ENCODE results near the gene TOP2A.
"Not testable (repeated sequence)": the region's sequence is repeated elsewhere in the genome, so short reads cannot be mapped to it uniquely, and the experiment has no call there.

The TOP2A gene

DNA sequence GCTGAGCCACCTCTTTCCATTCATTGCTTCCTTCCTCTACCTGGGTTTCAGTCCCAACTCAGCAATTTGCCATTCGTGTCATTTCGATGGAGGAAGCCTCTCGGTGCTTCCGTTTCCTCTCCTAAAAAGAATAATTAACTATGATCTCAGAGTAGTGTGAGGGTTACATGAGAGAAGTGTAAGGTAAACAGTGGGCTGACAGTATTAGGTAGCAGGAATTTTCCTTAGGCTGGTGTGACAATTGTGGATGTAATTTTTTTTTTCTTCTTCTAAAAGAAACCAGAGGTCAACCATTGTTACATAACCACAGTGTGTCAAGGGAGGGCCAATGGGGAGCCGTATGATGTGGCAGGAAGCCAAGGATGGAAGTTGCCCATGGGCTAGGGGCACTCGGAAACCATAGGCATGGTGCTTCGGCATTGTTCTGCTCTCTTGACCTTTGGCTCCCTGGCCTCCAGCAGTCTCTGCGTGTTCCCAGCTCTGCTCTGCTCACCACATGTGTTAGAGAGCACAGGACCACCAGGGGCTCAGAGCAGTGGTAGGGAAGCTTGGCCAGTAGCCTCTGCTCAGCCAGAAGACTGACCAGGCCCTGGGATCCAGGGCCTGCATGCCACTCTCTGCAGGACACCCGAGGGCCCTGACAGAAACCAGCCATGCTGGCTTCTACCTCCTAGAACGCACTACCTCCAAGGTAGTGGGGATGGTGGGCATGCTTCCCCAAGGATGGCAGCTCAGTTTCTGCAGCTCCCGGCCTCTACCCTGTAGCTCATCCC, 2.0 kb upstream of the TOP2A start:
- Histone ChIP-seq H3K4me2 (ENCODE audit: low read length) (no peak overlapping the region), H3K27ac (no peak overlapping the region), H3K27me3 (ENCODE audit: control insufficient read depth, insufficient read depth, low read length) (no peaks in the 10 kb centered on the region), H3K4me1 (no peaks in the 10 kb centered on the region), H2AFZ (no peak overlapping the region), H3K4me3 (ENCODE audit: low read depth, low read length) (no peak overlapping the region), H3K79me2 (no peaks in the 10 kb centered on the region), H3K9ac (no peak overlapping the region), H3K36me3 (ENCODE audit: control insufficient read depth, insufficient read depth, low read length) (no peaks in the 10 kb centered on the region), H3K9me3 (ENCODE audit: control insufficient read depth, low read length) (no peaks in the 10 kb centered on the region)
- TF ChIP-seq, protein P1, sequence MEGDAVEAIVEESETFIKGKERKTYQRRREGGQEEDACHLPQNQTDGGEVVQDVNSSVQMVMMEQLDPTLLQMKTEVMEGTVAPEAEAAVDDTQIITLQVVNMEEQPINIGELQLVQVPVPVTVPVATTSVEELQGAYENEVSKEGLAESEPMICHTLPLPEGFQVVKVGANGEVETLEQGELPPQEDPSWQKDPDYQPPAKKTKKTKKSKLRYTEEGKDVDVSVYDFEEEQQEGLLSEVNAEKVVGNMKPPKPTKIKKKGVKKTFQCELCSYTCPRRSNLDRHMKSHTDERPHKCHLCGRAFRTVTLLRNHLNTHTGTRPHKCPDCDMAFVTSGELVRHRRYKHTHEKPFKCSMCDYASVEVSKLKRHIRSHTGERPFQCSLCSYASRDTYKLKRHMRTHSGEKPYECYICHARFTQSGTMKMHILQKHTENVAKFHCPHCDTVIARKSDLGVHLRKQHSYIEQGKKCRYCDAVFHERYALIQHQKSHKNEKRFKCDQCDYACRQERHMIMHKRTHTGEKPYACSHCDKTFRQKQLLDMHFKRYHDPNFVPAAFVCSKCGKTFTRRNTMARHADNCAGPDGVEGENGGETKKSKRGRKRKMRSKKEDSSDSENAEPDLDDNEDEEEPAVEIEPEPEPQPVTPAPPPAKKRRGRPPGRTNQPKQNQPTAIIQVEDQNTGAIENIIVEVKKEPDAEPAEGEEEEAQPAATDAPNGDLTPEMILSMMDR (IDR thresholded peaks at IDR 0.05): no peak

DNA sequence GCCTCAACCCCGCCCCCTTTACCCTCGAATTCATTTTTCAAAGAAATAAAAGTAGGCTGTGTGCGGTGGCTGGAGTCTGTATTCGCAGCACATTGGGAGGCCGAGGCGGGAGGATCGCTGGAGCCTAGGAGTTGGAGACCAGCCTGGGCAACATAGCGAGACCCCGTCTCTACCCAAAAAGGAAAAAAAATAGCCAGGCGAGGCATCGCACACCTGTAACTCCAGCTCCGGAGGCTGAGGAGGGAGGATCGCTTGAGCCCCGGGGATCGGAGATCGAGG, 671 bp upstream of the TOP2A start:
- H3K9ac ChIP-seq: no peak overlapping the region
- no peak overlapping the region for H3K27ac ChIP-seq
- TF ChIP-seq, protein P1 (IDR thresholded peaks at IDR 0.05): no peak
- H3K36me3 ChIP-seq (ENCODE audit: control insufficient read depth, insufficient read depth, low read length): no peaks in the 10 kb centered on the region
- H3K9me3 ChIP-seq (ENCODE audit: control insufficient read depth, low read length): no peaks in the 10 kb centered on the region
- H3K4me2 ChIP-seq (ENCODE audit: low read length): peak overlapping the region; percentile 99
- no peaks in the 10 kb centered on the region for H3K27me3 ChIP-seq (ENCODE audit: control insufficient read depth, insufficient read depth, low read length)
- no peaks in the 10 kb centered on the region for H3K79me2 ChIP-seq
- H2AFZ ChIP-seq: peak overlapping the region; percentile 86
- H3K4me1 ChIP-seq: no peaks in the 10 kb centered on the region
- H3K4me3 ChIP-seq (ENCODE audit: low read depth, low read length): peak overlapping the region; percentile 71

DNA sequence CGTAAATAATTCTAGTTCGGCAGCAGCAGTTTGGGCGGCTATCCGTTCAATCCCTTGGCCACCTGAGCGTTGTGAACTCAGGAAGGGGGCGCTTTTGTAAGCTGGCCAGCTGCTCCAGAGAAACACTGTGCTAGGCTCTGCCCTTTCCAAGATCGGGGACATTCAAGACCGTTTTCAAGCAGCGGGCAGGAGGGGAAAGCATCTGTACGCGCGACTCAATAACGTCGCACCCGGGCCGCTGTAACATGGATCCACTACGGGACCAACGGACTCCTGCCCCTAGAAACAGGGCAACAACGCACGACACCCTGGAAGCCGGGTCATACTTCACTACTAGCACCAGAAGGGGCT, 463 bp downstream of the TOP2A start:
- Histone ChIP-seq H3K4me3 (ENCODE audit: low read depth, low read length) (peak overlapping the region; percentile 71), H3K27me3 (ENCODE audit: control insufficient read depth, insufficient read depth, low read length) (no peaks in the 10 kb centered on the region), H3K4me2 (ENCODE audit: low read length) (peak overlapping the region; percentile 99), H3K27ac (no peak overlapping the region), H3K79me2 (no peaks in the 10 kb centered on the region), H3K36me3 (ENCODE audit: control insufficient read depth, insufficient read depth, low read length) (no peaks in the 10 kb centered on the region), H3K9ac (no peak overlapping the region), H3K4me1 (no peaks in the 10 kb centered on the region), H3K9me3 (ENCODE audit: control insufficient read depth, low read length) (no peaks in the 10 kb centered on the region), H2AFZ (peak overlapping the region; percentile 86)
- TF ChIP-seq, protein P1 (IDR thresholded peaks at IDR 0.05): no peak

DNA sequence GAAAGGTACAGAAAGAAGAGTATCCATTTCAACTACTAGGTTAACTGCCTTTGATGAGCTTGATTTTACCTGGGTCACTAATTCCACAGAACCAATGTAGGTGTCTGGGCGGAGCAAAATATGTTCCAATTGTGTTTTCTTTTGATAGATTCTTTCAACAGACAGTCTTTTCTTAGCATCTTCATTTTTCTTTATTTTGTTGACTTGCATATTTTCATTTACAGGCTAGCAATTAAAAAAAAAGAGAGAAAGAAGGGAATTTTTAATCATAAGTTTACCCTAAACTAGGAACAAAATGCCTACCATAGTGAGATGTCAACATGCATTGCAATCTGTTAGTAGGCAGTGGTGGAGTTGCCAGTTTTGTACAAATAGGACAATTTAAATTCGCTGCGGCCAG, 1.0 kb downstream of the TOP2A start:
- H3K27ac ChIP-seq: no peak overlapping the region
- H3K9ac ChIP-seq: no peak overlapping the region
- no peaks in the 10 kb centered on the region for H3K27me3 ChIP-seq (ENCODE audit: control insufficient read depth, insufficient read depth, low read length)
- no peaks in the 10 kb centered on the region for H3K36me3 ChIP-seq (ENCODE audit: control insufficient read depth, insufficient read depth, low read length)
- TF ChIP-seq, protein P1 (IDR thresholded peaks at IDR 0.05): no peak
- no peaks in the 10 kb centered on the region for H3K79me2 ChIP-seq
- no peaks in the 10 kb centered on the region for H3K9me3 ChIP-seq (ENCODE audit: control insufficient read depth, low read length)
- H3K4me3 ChIP-seq (ENCODE audit: low read depth, low read length): no peak overlapping the region
- H3K4me2 ChIP-seq (ENCODE audit: low read length): no peak overlapping the region
- H3K4me1 ChIP-seq: no peaks in the 10 kb centered on the region
- H2AFZ ChIP-seq: no peak overlapping the region

DNA sequence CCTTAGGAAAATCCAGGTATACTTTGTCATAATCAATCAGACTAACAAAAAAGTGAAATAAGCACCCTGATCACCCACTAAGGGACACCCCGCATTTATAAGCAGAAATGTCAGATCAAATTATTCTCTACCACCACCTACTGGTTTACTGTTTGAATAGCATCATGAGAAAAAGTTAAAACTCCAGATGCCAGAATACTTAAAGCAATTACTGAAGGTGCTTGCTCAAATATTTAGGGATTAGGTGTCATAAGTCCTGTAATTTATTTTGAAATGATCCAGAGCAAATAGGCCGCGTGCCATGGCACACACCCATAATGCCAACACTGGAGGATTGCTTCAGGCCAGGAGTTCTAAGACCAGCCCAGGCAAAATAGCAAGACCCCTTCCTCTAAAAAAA, 2.3 kb downstream of the TOP2A start:
- Histone ChIP-seq H3K27me3 (ENCODE audit: control insufficient read depth, insufficient read depth, low read length) (no peaks in the 10 kb centered on the region), H3K79me2 (no peaks in the 10 kb centered on the region), H3K27ac (no peak overlapping the region), H3K9ac (no peak overlapping the region), H3K9me3 (ENCODE audit: control insufficient read depth, low read length) (no peaks in the 10 kb centered on the region), H3K4me2 (ENCODE audit: low read length) (no peak overlapping the region), H3K4me3 (ENCODE audit: low read depth, low read length) (no peak overlapping the region), H3K36me3 (ENCODE audit: control insufficient read depth, insufficient read depth, low read length) (no peaks in the 10 kb centered on the region), H2AFZ (no peak overlapping the region), H3K4me1 (no peaks in the 10 kb centered on the region)
- TF ChIP-seq, protein P1 (IDR thresholded peaks at IDR 0.05): peak; percentile 64

DNA sequence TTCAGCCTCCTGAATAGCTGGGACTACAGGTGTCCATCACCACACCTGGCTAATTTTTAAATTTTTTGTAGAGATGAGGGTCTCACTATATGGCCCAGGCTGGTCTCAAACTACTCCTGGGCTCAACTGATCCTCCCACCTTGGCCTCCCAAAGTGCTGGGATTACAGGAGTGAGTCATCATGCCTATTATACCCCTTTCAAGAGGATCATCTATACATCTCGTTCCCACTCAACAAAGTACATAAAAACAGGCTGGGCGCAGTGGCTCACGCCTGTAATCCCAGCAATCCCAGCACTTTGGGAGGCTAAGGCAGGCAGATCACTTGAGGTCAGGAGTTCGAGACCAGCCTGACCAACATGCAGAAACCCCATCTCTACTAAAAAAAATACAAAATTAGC, 3.4 kb downstream of the TOP2A start:
- H3K36me3 ChIP-seq (ENCODE audit: control insufficient read depth, insufficient read depth, low read length); H3K79me2 ChIP-seq; H3K4me1 ChIP-seq; H2AFZ ChIP-seq; H3K4me2 ChIP-seq (ENCODE audit: low read length); H3K27me3 ChIP-seq (ENCODE audit: control insufficient read depth, insufficient read depth, low read length); H3K4me3 ChIP-seq (ENCODE audit: low read depth, low read length); H3K27ac ChIP-seq; H3K9ac ChIP-seq; H3K9me3 ChIP-seq (ENCODE audit: control insufficient read depth, low read length): not testable (repeated sequence)

All from parathyroid adenoma (tissue), 2 donors.